Liver (tissue), 3 donors: ENCODE measurements around the gene KCNQ1.

ENCODE experiments used
- EGR1 ChIP-seq, 2 donors: IDR thresholded peaks; 2 replicates each; pipeline ENCODE4 v1.6.1; 2016 to 2018; ENCODE audit warnings: antibody characterized with exemption in 2 of 2, low read depth in 2 of 2
- FOXA1 ChIP-seq: IDR thresholded peaks from 2 replicates; pipeline ENCODE4 v1.6.1; 2016; ENCODE audit warnings: antibody characterized with exemption
- MAX ChIP-seq: IDR thresholded peaks from 2 replicates; pipeline ENCODE4 v1.6.1; 2016; ENCODE audit warnings: antibody characterized with exemption
- SP1 ChIP-seq: IDR thresholded peaks from 2 replicates; pipeline ENCODE4 v1.6.1; 2018; ENCODE audit warnings: antibody characterized with exemption, mild to moderate bottlenecking
- TAF1 ChIP-seq: conservative IDR thresholded peaks from 2 replicates; pipeline ENCODE4 v1.6.1; 2016; ENCODE audit warnings: antibody characterized with exemption, mild to moderate bottlenecking
- TF ChIP-seq, protein P1 (sequence below): IDR thresholded peaks from 2 replicates; pipeline ENCODE4 v1.6.1; 2016; ENCODE audit warnings: antibody characterized with exemption, mild to moderate bottlenecking
- TF ChIP-seq, protein P2 (sequence below): fragments of 150-350 bp; IDR thresholded peaks from 2 replicates; pipeline ENCODE4 v1.5.1; 2017; ENCODE audit warnings: improper control_type of control experiment, low read depth, low read length; ENCODE audit not compliant: missing input control
- TF ChIP-seq, protein P3 (sequence below): IDR thresholded peaks from 2 replicates; pipeline ENCODE4 v1.6.1; 2016; ENCODE audit warnings: antibody characterized with exemption
- donor health status: healthy.
- donor health status: healthy.

- TF ChIP-seq TAF1: no peak
- TF ChIP-seq, protein P1, sequence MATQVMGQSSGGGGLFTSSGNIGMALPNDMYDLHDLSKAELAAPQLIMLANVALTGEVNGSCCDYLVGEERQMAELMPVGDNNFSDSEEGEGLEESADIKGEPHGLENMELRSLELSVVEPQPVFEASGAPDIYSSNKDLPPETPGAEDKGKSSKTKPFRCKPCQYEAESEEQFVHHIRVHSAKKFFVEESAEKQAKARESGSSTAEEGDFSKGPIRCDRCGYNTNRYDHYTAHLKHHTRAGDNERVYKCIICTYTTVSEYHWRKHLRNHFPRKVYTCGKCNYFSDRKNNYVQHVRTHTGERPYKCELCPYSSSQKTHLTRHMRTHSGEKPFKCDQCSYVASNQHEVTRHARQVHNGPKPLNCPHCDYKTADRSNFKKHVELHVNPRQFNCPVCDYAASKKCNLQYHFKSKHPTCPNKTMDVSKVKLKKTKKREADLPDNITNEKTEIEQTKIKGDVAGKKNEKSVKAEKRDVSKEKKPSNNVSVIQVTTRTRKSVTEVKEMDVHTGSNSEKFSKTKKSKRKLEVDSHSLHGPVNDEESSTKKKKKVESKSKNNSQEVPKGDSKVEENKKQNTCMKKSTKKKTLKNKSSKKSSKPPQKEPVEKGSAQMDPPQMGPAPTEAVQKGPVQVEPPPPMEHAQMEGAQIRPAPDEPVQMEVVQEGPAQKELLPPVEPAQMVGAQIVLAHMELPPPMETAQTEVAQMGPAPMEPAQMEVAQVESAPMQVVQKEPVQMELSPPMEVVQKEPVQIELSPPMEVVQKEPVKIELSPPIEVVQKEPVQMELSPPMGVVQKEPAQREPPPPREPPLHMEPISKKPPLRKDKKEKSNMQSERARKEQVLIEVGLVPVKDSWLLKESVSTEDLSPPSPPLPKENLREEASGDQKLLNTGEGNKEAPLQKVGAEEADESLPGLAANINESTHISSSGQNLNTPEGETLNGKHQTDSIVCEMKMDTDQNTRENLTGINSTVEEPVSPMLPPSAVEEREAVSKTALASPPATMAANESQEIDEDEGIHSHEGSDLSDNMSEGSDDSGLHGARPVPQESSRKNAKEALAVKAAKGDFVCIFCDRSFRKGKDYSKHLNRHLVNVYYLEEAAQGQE: no peak
- TF ChIP-seq, protein P2, sequence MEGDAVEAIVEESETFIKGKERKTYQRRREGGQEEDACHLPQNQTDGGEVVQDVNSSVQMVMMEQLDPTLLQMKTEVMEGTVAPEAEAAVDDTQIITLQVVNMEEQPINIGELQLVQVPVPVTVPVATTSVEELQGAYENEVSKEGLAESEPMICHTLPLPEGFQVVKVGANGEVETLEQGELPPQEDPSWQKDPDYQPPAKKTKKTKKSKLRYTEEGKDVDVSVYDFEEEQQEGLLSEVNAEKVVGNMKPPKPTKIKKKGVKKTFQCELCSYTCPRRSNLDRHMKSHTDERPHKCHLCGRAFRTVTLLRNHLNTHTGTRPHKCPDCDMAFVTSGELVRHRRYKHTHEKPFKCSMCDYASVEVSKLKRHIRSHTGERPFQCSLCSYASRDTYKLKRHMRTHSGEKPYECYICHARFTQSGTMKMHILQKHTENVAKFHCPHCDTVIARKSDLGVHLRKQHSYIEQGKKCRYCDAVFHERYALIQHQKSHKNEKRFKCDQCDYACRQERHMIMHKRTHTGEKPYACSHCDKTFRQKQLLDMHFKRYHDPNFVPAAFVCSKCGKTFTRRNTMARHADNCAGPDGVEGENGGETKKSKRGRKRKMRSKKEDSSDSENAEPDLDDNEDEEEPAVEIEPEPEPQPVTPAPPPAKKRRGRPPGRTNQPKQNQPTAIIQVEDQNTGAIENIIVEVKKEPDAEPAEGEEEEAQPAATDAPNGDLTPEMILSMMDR: no peak
- no peak for TF ChIP-seq FOXA1
- TF ChIP-seq, protein P3, sequence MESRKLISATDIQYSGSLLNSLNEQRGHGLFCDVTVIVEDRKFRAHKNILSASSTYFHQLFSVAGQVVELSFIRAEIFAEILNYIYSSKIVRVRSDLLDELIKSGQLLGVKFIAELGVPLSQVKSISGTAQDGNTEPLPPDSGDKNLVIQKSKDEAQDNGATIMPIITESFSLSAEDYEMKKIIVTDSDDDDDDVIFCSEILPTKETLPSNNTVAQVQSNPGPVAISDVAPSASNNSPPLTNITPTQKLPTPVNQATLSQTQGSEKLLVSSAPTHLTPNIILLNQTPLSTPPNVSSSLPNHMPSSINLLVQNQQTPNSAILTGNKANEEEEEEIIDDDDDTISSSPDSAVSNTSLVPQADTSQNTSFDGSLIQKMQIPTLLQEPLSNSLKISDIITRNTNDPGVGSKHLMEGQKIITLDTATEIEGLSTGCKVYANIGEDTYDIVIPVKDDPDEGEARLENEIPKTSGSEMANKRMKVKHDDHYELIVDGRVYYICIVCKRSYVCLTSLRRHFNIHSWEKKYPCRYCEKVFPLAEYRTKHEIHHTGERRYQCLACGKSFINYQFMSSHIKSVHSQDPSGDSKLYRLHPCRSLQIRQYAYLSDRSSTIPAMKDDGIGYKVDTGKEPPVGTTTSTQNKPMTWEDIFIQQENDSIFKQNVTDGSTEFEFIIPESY: no peak
- TF ChIP-seq MAX: no peak
- no peak for TF ChIP-seq SP1
- no peak for TF ChIP-seq EGR1 (IDR thresholded peaks at IDR 0.05; ENCODE audit: low read depth in 2 of 2)
Observed at GRCh38 chr11:2724104-2724503, 279.3 kb downstream of the KCNQ1 start.
